CD4-positive, alpha-beta T cell (primary cell): ENCODE measurements around the gene NCBP2. TPM values are rescaled to one million over a fixed set of nuclear protein-coding genes. Genes with fewer than 3 reads are reported as not detected.

Experiments
- ATAC-seq: fragments of 200-7000 bp; cut with Tn5 transposase; one replicate; pipeline ENCODE4 v1.10.0; 2022; ENCODE audit warnings: mild to moderate bottlenecking; ENCODE audit not compliant: poor library complexity
- CTCF ChIA-PET: fragments of 350-600 bp; sonication (Branson Sonifier 250); formaldehyde crosslinking; loops from one replicate; lab custom pipeline; 2021; ENCODE audit warnings: antibody characterized with exemption, inconsistent platforms; lab: Charles Lee
- POLR2A ChIA-PET: fragments of 350-600 bp; sonication (Branson Sonifier 250); formaldehyde crosslinking; loops from one replicate; lab custom pipeline; 2021; ENCODE audit warnings: antibody characterized with exemption, inconsistent platforms; lab: Charles Lee
- DNase-seq, 14 experiments: peaks; one replicate each; pipeline ENCODE4 v3.0.0-alpha.2; 2013 to 2020; ENCODE audit warnings: mixed read lengths in 2 of 14
- H3K27ac ChIP-seq, 2 donors: one replicate each; pipeline versions ENCODE4 v1.5.1 to v1.7.0; 2013; ENCODE audit warnings: low read length in 2 of 2, low read depth in 1 of 2, mild to moderate bottlenecking in 1 of 2
- H3K27me3 ChIP-seq, 2 experiments: 1 replicate in 1 of 2; 2 replicates in 1 of 2; pipeline versions ENCODE4 v1.6.1 to v1.7.0; 2013; ENCODE audit warnings: low read length in 2 of 2, control low read depth in 1 of 2, mild to moderate bottlenecking in 1 of 2, moderate library complexity in 1 of 2; ENCODE audit not compliant: insufficient read depth in 2 of 2, control insufficient read depth in 1 of 2
- H3K36me3 ChIP-seq: one replicate; pipeline ENCODE4 v1.6.1; 2013; ENCODE audit warnings: low read length, control low read depth; ENCODE audit not compliant: insufficient read depth
- H3K4me1 ChIP-seq: one replicate; pipeline ENCODE4 v1.6.1; 2013; ENCODE audit warnings: low read length, control low read depth; ENCODE audit not compliant: insufficient read depth
- H3K4me3 ChIP-seq: one replicate; pipeline ENCODE4 v1.5.1; 2013; ENCODE audit warnings: mild to moderate bottlenecking, low read length, moderate library complexity
- H3K9me3 ChIP-seq, 2 experiments: 1 replicate in 1 of 2; 2 replicates in 1 of 2; pipeline versions ENCODE4 v1.6.1 to v1.7.0; 2013; ENCODE audit warnings: low read length in 2 of 2, mild to moderate bottlenecking in 2 of 2, control low read depth in 1 of 2, moderate library complexity in 1 of 2; ENCODE audit not compliant: control insufficient read depth in 1 of 2, insufficient read depth in 1 of 2
- H3K27ac Mint-ChIP-seq: one replicate; pipeline ENCODE4 v1.8.0; 2020; ENCODE audit warnings: mixed read lengths
- H3K27me3 Mint-ChIP-seq: one replicate; pipeline ENCODE4 v1.8.0; 2021; ENCODE audit warnings: mixed read lengths
- H3K36me3 Mint-ChIP-seq: one replicate; pipeline ENCODE4 v1.8.0; 2021; ENCODE audit warnings: low read depth, mixed read lengths
- H3K4me1 Mint-ChIP-seq: one replicate; pipeline ENCODE4 v1.8.0; 2021; ENCODE audit warnings: low read depth, mixed read lengths
- H3K4me3 Mint-ChIP-seq: one replicate; pipeline ENCODE4 v1.8.0; 2020; ENCODE audit warnings: mild to moderate bottlenecking, mixed read lengths
- H3K9me3 Mint-ChIP-seq: one replicate; pipeline ENCODE4 v1.8.0; 2020; ENCODE audit warnings: mixed read lengths
- CTCF ChIP-seq: fragments of 200-600 bp; IDR thresholded peaks from one replicate; pipeline ENCODE4 v1.8.0; 2022; ENCODE audit warnings: antibody characterized with exemption, mild to moderate bottlenecking
- intact Hi-C, 2 experiments: fragments of 100-400 bp; cut with DNase I in 1 of 2; cut with micrococcal nuclease in 1 of 2; formaldehyde crosslinking; loops; one replicate each; pipeline versions ENCODE4 v1.15.1 to v1.9.0; 2023 to 2025; cut with DNase I, micrococcal nuclease
- total RNA-seq, 174 experiments: library from RNA in 2 of 174; stranded (reverse) in 2 of 174; gene quantifications; one replicate each; pipeline ENCODE4 v1.2.3 and lab custom pipeline; 2021 to 2026

The NCBP2 gene
- total RNA-seq, 2 experiments from 2014 or later: 41.4 to 44.6 TPM

GRCh38 chr3:196954832-196955231, 12.5 kb upstream of the NCBP2 start:
- Histone ChIP-seq H3K4me3 (no peak overlapping the region), H3K9me3 (no peaks in the 10 kb centered on the region), H3K27ac (no peak overlapping the region), H3K4me1 (no peaks in the 10 kb centered on the region), H3K36me3 (no peaks in the 10 kb centered on the region), H3K27me3 (no peaks in the 10 kb centered on the region)
- Mint-ChIP-seq H3K27ac (no peak overlapping the region), H3K4me1 (no peaks in the 10 kb centered on the region), H3K36me3 (no peaks in the 10 kb centered on the region), H3K4me3 (no peak overlapping the region), H3K27me3 (no peaks in the 10 kb centered on the region), H3K9me3 (no peaks in the 10 kb centered on the region)
- ChIA-PET POLR2A (interaction anchor here (2.0 kb wide), 1 partner anchor 12 kb away, joined by 6 read pairs; the partner anchor contains the start of gene NCBP2), CTCF (interaction anchor here (0.7 to 1.5 kb wide), 2 partner anchors 13 to 48 kb away, joined by 4 to 6 read pairs; partner anchors contain the start of gene NCBP2)
- intact Hi-C loops: no loop called here
- TF ChIP-seq CTCF: no peak
- no peak for ATAC-seq
- DNase-seq: no peak

GRCh38 chr3:196951371-196951770, 9.0 kb upstream of the NCBP2 start:
- Histone ChIP-seq H3K4me1 (no peaks in the 10 kb centered on the region), H3K36me3 (peaks cover 2% of the 10 kb centered on the region), H3K9me3 (no peaks in the 10 kb centered on the region), H3K4me3 (no peak overlapping the region), H3K27ac (no peak overlapping the region), H3K27me3 (no peaks in the 10 kb centered on the region)
- H3K9me3 Mint-ChIP-seq: no peaks in the 10 kb centered on the region
- TF ChIP-seq CTCF: no peak
- DNase-seq: no peak
- no peaks in the 10 kb centered on the region for H3K4me1 Mint-ChIP-seq
- ATAC-seq: no peak
- no peaks in the 10 kb centered on the region for H3K27me3 Mint-ChIP-seq
- ChIA-PET CTCF (no interaction called here), POLR2A (interaction anchor here (1.3 kb wide), 1 partner anchor 9 kb away, joined by 9 read pairs; the partner anchor contains the start of gene NCBP2)
- H3K27ac Mint-ChIP-seq: no peak overlapping the region
- no peaks in the 10 kb centered on the region for H3K36me3 Mint-ChIP-seq
- H3K4me3 Mint-ChIP-seq: no peak overlapping the region
- intact Hi-C loops: no loop called here

GRCh38 chr3:196949750-196950149, 7.4 kb upstream of the NCBP2 start:
- POLR2A ChIA-PET: no interaction called here
- intact Hi-C loops: loop anchor here (10.0 kb wide), 2 partner anchors 345 to 605 kb away; partner anchors contain the start of gene BDH1 (in 1 of the 2)
- Mint-ChIP-seq H3K27ac (no peak overlapping the region), H3K4me3 (no peak overlapping the region), H3K9me3 (no peaks in the 10 kb centered on the region), H3K4me1 (peaks cover 2% of the 10 kb centered on the region), H3K36me3 (peaks cover 3% of the 10 kb centered on the region), H3K27me3 (no peaks in the 10 kb centered on the region)
- DNase-seq (no peak), ATAC-seq (no peak)
- no peak for TF ChIP-seq CTCF
- no peak overlapping the region for H3K4me3 ChIP-seq
- CTCF ChIA-PET: no interaction called here
- no peaks in the 10 kb centered on the region for H3K4me1 ChIP-seq
- peaks cover 7% of the 10 kb centered on the region for H3K36me3 ChIP-seq
- H3K9me3 ChIP-seq: no peaks in the 10 kb centered on the region
- no peaks in the 10 kb centered on the region for H3K27me3 ChIP-seq
- no peak overlapping the region for H3K27ac ChIP-seq
